Measurements from ENCODE around the gene KATNA1.

Gene KATNA1

GRCh38 chr6:149551920-149552319 is 96.6 kb downstream of the KATNA1 start:
- Histone ChIP-seq H3K27ac (ENCODE audit: low read depth, low read length) (no peak overlapping the region), H3K4me2 (ENCODE audit: low read depth, low read length, poor library complexity, severe bottlenecking) (no peak overlapping the region), H3K79me2 (ENCODE audit: insufficient read depth, low read length) (no peaks in the 10 kb centered on the region), H3K36me3 (ENCODE audit: low read length) (no peaks in the 10 kb centered on the region), H3K4me3 (ENCODE audit: insufficient read depth, low read length, poor library complexity, severe bottlenecking) (no peak overlapping the region), H3K27me3 (ENCODE audit: low read length) (no peaks in the 10 kb centered on the region), H3F3A (ENCODE audit: insufficient read depth) (no peaks in the 10 kb centered on the region), H2AFZ (ENCODE audit: low read depth, low read length, severe bottlenecking) (no peak overlapping the region), H3K9ac (ENCODE audit: low read length) (no peak overlapping the region), H3K9me3 (ENCODE audit: insufficient read depth, low read length) (no peaks in the 10 kb centered on the region), H3K9me2 (replicated peaks; ENCODE audit: insufficient read depth, low read length) (no peaks in the 10 kb centered on the region), H4K20me1 (ENCODE audit: low read depth, low read length) (no peaks in the 10 kb centered on the region)
- no peak for TF ChIP-seq CTCF (IDR thresholded peaks at IDR 0.05; ENCODE audit: insufficient read depth, low read length, poor library complexity, severe bottlenecking)
- TF ChIP-seq EZH2phosphoT487 (conservative IDR thresholded peaks at IDR 0.05; ENCODE audit: low read length) = no peak

- peaks cover 3% of the 10 kb centered on the region; the same call in 1 of the 2 replicates for H4K20me1 ChIP-seq (ENCODE audit: low read depth, low read length)
- peak within 1 kb of the TSS; percentile 83 for H3K4me3 ChIP-seq (ENCODE audit: insufficient read depth, low read length, poor library complexity, severe bottlenecking)
- peak within 1 kb of the TSS; percentile 86 for H3K9ac ChIP-seq (ENCODE audit: low read length)
- peak within 1 kb of the TSS; percentile 93 for H3K27ac ChIP-seq (ENCODE audit: low read depth, low read length)
- H3F3A ChIP-seq (ENCODE audit: insufficient read depth) = peaks cover 12% of the 10 kb centered on the region
- no peak for TF ChIP-seq EZH2phosphoT487 (conservative IDR thresholded peaks at IDR 0.05; ENCODE audit: low read length)
- peak; percentile 99 for TF ChIP-seq CTCF (IDR thresholded peaks at IDR 0.05; ENCODE audit: insufficient read depth, low read length, poor library complexity, severe bottlenecking)
- H3K9me3 ChIP-seq (ENCODE audit: insufficient read depth, low read length) = no peaks in the 10 kb centered on the region
- H3K27me3 ChIP-seq (ENCODE audit: low read length) = no peaks in the 10 kb centered on the region
- H3K36me3 ChIP-seq (ENCODE audit: low read length) = peaks cover 4% of the 10 kb centered on the region; the same call in 1 of the 2 replicates
- H3K4me2 ChIP-seq (ENCODE audit: low read depth, low read length, poor library complexity, severe bottlenecking) = peak within 1 kb of the TSS; percentile 87
- H3K9me2 ChIP-seq (replicated peaks; ENCODE audit: insufficient read depth, low read length) = no peaks in the 10 kb centered on the region
- peaks cover 45% of the 10 kb centered on the region for H3K79me2 ChIP-seq (ENCODE audit: insufficient read depth, low read length)
- H2AFZ ChIP-seq (ENCODE audit: low read depth, low read length, severe bottlenecking) = peak within 1 kb of the TSS; percentile 97
Observed at GRCh38 chr6:149545754-149546471, 102.6 kb downstream of the KATNA1 start, which contains the start of gene PPIL4. TSS of gene PPIL4 (minus strand) at chr6:149546043. CDS start at chr6:149546005, 38 bp downstream.

GRCh38 chr6:149545258-149545753 is 103.2 kb downstream of the KATNA1 start:
- no peak for TF ChIP-seq EZH2phosphoT487 (conservative IDR thresholded peaks at IDR 0.05; ENCODE audit: low read length)
- no peak for TF ChIP-seq CTCF (IDR thresholded peaks at IDR 0.05; ENCODE audit: insufficient read depth, low read length, poor library complexity, severe bottlenecking)
- Histone ChIP-seq H3K27ac (ENCODE audit: low read depth, low read length) (peak overlapping the region; percentile 93), H3F3A (ENCODE audit: insufficient read depth) (peaks cover 12% of the 10 kb centered on the region), H3K79me2 (ENCODE audit: insufficient read depth, low read length) (peaks cover 45% of the 10 kb centered on the region), H4K20me1 (ENCODE audit: low read depth, low read length) (peaks cover 3% of the 10 kb centered on the region; the same call in 1 of the 2 replicates), H2AFZ (ENCODE audit: low read depth, low read length, severe bottlenecking) (peak overlapping the region; percentile 73), H3K9ac (ENCODE audit: low read length) (peak overlapping the region; percentile 86), H3K9me3 (ENCODE audit: insufficient read depth, low read length) (no peaks in the 10 kb centered on the region), H3K36me3 (ENCODE audit: low read length) (peaks cover 7% of the 10 kb centered on the region; the same call in 1 of the 2 replicates), H3K9me2 (replicated peaks; ENCODE audit: insufficient read depth, low read length) (no peaks in the 10 kb centered on the region), H3K27me3 (ENCODE audit: low read length) (no peaks in the 10 kb centered on the region), H3K4me2 (ENCODE audit: low read depth, low read length, poor library complexity, severe bottlenecking) (peak overlapping the region; percentile 80), H3K4me3 (ENCODE audit: insufficient read depth, low read length, poor library complexity, severe bottlenecking) (peak overlapping the region; percentile 83)
